Stimulated activated CD8-positive, alpha-beta memory T cell treated with anti-CD3 and anti-CD28 coated beads, Interleukin-15, amount 100 ng/mL, for 48 hours (primary cell): Measurements from ENCODE around the gene ARHGEF38.

ENCODE experiments used
- DNase-seq, 2 donors: peaks; one replicate each; pipeline ENCODE4 v3.0.0-alpha.2; 2020; ENCODE audit warnings: low read depth in 2 of 2

Gene ARHGEF38

GRCh38 chr4:105556206-105556605 lies 3.8 kb downstream of the ARHGEF38 start:
- DNase-seq = no peak

- no peak for DNase-seq
Observed at GRCh38 chr4:105558277-105558676, 5.9 kb downstream of the ARHGEF38 start.

- DNase-seq = no peak
Observed at GRCh38 chr4:105560421-105560848, 8.0 kb downstream of the ARHGEF38 start.

GRCh38 chr4:105563352-105563751 lies 10.9 kb downstream of the ARHGEF38 start:
- DNase-seq = no peak

GRCh38 chr4:105568584-105568983 lies 16.2 kb downstream of the ARHGEF38 start:
- no peak for DNase-seq

DNA sequence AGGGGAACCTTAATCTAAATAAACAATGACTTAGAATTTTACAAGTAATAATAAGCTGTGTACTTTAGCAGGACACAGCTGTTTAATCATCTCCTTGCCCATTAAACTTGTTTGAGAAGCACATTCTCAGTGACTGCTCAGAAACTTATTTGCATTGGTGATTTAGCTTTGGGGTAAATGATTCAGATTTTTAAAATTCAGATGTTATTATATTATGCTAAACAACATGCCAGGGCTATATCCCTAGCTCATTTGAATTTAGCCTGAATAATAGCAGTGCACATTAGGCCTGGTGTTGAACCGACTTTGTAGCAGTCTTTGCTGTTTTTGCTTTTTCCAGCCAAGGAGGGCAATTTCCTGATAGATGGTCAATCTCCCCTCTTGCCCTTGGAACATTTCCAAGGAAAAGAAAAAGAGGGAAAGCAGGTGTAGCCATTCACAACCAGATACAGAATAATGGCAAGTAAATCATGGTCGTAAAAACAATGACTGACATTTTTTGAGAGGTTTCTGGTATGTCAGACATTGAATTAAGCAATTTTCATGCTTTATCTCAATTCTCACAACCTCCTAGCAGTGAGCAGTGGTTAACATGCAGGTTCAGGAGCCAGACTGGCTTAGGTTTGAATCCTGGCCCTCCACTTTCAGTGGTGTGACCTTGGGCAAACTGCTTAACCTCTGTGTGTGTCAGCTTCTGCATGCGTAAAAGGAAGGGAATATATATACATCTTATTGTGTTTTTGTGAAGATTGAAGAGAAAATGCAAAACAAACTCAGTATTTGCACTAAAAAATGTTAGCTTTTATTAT lies 16.8 kb downstream of the ARHGEF38 start:
- DNase-seq = no peak

- DNase-seq = no peak
Observed at GRCh38 chr4:105569866-105570236, 17.4 kb downstream of the ARHGEF38 start.

DNA sequence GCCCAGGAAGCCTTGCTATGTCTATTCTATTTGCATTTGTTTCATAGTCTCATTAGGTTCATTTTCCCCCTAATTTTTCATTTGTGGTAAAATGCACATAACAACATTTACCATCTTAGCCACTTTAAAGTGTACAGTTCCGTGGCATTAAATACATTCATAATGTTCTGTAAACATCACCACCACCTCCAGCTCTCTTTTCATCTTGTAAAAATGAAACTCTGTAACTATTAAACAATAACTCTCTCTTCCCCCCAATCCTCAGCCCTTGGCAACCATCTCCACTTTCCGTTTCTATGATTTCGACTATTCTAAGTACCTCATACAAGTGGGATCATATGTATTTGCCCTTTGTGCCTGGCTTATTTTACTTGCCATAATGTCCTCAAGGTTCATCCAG lies 19.9 kb downstream of the ARHGEF38 start:
- DNase-seq = no peak

- no peak for DNase-seq
Observed at GRCh38 chr4:105586638-105587328, 34.4 kb downstream of the ARHGEF38 start.

GRCh38 chr4:105587841-105588240 lies 35.4 kb downstream of the ARHGEF38 start:
- no peak for DNase-seq

DNA sequence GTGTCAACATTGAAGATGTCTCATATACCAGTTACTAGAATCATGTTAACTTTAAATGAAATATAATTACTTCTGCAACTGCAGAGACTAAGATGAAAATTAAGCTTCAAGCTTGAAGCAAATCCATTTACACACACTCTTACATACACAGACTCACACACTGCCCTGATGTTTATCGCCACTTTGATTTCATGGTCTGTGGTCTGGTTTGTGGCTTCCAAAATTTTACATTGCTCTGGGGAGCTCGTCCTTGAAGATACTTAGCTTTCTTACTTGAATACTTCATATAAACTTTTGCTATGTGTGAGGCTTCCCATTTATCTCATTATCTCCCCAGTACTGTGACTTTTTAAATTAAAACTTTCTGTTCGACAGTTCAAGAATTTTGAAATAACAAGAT lies 35.8 kb downstream of the ARHGEF38 start:
- no peak for DNase-seq

DNA sequence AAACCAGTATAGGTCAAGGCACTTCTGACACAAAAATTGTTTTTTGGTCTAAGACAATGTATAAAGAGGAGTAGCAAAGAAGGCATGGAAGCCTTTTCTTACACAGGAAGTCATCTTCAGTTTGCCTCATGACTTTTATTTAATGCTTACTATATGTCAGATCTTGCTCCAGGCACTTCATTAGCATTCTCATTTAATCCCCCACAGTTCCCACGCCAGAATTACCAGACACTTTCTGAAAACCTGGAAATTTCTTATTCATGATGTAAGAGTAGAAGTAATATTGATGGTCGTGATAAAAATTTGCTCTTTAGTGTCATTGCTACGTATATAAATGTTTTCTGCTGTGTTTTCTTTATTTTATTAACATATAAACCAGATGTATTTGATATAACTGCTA lies 39.2 kb downstream of the ARHGEF38 start:
- no peak for DNase-seq

DNA sequence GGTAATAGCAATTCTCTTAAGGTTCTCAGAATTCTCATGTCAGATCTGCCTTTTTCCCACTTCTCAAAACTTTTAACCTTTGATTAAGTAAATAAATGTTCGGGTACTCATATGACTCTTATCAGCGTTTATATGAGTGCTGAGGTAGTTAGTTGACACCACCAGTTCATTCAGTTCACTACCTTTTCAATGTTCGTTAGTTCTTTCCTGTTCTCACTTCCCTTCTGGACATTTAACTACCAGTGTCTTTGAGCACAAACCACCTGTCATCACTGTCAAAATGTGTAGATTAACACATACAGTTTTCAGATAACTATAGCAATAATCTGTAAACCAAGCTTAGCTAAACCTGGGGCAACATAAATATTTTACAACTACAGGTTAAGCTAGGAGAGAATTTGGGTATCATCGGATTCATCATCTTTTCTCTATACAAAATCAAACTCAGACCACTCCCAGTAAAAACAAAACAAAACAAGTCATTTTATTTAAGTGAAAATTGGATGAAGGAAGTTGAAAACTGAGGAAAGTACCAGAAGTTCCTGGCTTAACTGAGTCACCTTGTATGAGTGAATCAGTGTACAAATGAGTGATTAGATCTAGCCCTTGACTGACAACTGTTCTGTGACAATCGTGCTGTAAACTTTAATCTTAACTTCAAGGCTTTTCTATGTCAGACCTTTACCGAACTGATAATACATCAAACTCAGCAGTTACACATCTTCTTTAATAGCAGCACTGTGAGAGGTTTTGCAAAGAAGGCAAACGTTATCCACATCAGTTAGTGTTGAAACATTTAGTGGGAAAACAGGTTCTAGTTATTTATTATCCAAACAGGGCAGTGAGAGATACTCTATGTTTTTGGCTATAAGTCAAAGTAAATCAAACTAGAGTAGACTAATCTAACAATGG lies 41.9 kb downstream of the ARHGEF38 start:
- DNase-seq = no peak

DNA sequence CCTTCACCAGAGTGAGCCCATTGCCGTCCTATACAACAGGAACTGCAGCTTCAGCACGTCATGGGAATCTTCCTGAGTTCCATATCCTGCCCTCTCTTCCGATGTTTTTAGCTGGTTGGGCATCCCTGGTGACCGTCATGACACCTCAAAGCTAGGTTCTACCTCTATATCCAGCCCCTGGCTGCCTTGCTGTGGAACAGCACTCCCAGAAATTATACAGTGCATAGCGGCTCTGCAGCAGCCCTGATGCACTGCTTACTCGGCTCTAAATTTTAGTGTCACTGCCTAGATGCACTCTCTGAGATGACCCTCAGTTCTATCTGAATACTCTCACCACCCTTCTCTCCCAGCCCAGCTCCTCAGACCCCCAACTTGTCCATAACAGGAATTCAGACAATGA lies 44.3 kb downstream of the ARHGEF38 start:
- no peak for DNase-seq

DNA sequence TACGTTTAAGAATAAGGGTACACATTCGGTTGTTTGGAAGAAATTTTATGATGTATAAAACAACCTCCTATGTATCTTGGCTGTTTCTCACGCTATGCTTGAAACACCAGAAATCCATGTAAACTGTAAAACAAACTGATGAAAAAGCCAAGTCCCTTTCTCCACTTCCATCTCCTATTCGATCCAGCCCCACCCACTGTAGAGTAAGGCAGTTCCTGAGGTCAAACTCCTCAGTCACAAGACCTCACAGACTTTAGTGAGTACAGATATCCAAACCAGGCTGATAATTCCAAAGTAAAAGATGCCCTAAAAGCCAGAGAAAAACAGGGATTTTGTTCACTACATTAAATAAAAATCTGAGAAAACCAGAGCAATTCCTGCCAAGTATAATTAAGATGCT lies 45.6 kb downstream of the ARHGEF38 start:
- DNase-seq = no peak

GRCh38 chr4:105598787-105599186 lies 46.4 kb downstream of the ARHGEF38 start:
- no peak for DNase-seq

DNA sequence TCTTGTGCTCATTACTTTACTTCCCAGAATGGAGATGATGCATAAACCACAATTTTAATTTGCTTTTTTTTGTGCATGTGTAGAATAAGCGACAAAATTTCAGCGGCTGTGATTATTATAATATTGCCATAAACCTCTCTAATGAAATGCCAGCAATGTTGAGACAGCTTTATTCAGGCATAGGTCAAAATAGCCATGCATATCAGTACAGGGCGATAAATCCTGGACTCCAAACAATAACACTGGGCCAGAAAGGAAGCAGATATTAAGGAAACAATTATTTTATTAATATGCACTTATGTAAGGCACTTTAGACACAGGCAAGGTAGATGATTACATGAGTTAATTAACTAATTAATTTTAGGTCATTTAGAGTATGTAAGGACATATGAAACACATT lies 47.1 kb downstream of the ARHGEF38 start:
- no peak for DNase-seq

GRCh38 chr4:105599932-105600655 lies 47.7 kb downstream of the ARHGEF38 start:
- DNase-seq = no peak

DNA sequence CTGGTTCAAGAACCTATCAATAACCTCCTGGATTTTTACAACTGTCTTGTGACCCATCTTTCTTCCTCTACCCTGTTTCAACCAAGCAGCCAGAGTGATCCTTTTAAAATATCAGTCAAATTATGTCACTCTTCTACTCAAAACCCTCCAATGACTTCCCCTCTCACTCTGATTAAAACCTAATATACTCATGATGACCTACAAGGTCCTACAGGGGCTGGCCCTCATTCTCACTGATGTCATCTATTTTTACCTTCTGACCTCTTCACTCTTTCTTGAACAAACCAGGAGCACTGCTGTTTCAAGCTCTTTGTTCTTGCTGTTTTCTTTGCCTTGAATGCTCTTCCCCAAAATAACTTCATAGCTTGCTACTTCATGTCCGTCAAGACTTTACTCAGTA lies 48.5 kb downstream of the ARHGEF38 start:
- no peak for DNase-seq

DNA sequence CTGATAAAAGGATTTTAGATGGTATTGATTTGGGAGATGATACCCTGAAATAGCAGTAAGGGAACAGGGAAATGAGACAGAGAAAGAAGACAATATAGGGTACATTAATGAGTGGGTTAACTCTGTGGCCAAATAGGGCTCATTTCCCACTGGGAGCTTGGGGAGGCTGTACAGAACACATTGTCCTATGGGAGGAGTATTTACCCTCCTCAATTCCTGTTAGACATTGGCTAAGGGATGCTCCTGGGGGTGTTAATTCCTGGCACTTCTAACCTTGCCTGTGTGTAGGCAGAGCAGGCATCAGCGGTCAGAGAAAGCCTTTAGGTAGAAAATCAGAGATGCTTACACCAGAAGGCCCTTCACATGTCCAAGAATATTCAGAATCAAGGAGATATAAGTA lies 49.0 kb downstream of the ARHGEF38 start:
- DNase-seq = no peak

DNA sequence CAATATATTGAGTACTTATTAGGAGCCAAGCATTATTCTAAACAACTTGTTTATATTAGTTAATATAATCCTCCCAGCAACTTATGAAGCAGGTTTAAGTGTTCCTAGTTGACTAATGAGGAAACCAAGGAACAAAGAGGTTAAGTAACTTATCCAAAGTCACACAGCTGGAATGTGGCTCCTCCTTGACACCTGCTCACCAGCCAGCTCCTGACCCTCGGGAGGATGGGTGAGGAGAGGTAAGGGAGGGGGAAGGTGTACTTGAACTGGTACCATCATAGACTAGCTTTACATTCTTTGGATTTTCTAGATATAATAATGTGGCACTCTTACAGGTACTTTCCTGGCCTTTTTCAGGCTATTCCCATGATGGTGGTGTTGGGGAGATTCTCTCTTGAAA lies 50.7 kb downstream of the ARHGEF38 start:
- DNase-seq = no peak

- no peak for DNase-seq
Observed at GRCh38 chr4:105605493-105605892, 53.1 kb downstream of the ARHGEF38 start.
